ENCODE measurements around the gene RBM15.

RBM15 gene

GRCh38 chr1:110319332-110320167 lies 19.6 kb upstream of the RBM15 start:
- DNase-seq (ENCODE audit: insufficient read length, low spot score) (no peak), FAIRE-seq (no peak)
- TF ChIP-seq POLR2A (IDR thresholded peaks at IDR 0.05; ENCODE audit: low read depth, low read length) (no peak), PAX5 (IDR thresholded peaks at IDR 0.05; ENCODE audit: insufficient read depth, low read length, severe bottlenecking) (no peak), POU2F2 (IDR thresholded peaks at IDR 0.05; ENCODE audit: low read depth, low read length) (no peak), SPI1 (IDR thresholded peaks at IDR 0.05; ENCODE audit: low read depth, low read length) (no peak), TAF1 (IDR thresholded peaks at IDR 0.05; ENCODE audit: low read depth, low read length) (no peak), POLR2AphosphoS5 (IDR thresholded peaks at IDR 0.05; ENCODE audit: low read depth, low read length) (no peak)

- FAIRE-seq: no peak
These were observed 19.0 kb upstream of the RBM15 start for GRCh38 chr1:110320168-110320518.

GRCh38 chr1:110321045-110321444 lies 18.1 kb upstream of the RBM15 start:
- no peak for FAIRE-seq
- TF ChIP-seq POLR2A (IDR thresholded peaks at IDR 0.05; ENCODE audit: low read depth, low read length): no peak
- no peak for TF ChIP-seq TAF1 (IDR thresholded peaks at IDR 0.05; ENCODE audit: low read depth, low read length)
- TF ChIP-seq PAX5 (IDR thresholded peaks at IDR 0.05; ENCODE audit: insufficient read depth, low read length, severe bottlenecking): no peak
- no peak for TF ChIP-seq SPI1 (IDR thresholded peaks at IDR 0.05; ENCODE audit: low read depth, low read length)
- no peak for TF ChIP-seq POLR2AphosphoS5 (IDR thresholded peaks at IDR 0.05; ENCODE audit: low read depth, low read length)
- TF ChIP-seq POU2F2 (IDR thresholded peaks at IDR 0.05; ENCODE audit: low read depth, low read length): no peak
- no peak for DNase-seq (ENCODE audit: insufficient read length, low spot score)

More at GRCh38 chr1:110320168-110320518, 19.0 kb upstream of the RBM15 start:
- no peak for TF ChIP-seq SPI1 (IDR thresholded peaks at IDR 0.05; ENCODE audit: low read depth, low read length)
- TF ChIP-seq PAX5 (IDR thresholded peaks at IDR 0.05; ENCODE audit: insufficient read depth, low read length, severe bottlenecking): no peak
- TF ChIP-seq POLR2A (IDR thresholded peaks at IDR 0.05; ENCODE audit: low read depth, low read length): no peak
- TF ChIP-seq TAF1 (IDR thresholded peaks at IDR 0.05; ENCODE audit: low read depth, low read length): no peak
- no peak for TF ChIP-seq POLR2AphosphoS5 (IDR thresholded peaks at IDR 0.05; ENCODE audit: low read depth, low read length)
- no peak for TF ChIP-seq POU2F2 (IDR thresholded peaks at IDR 0.05; ENCODE audit: low read depth, low read length)
- no peak for DNase-seq (ENCODE audit: insufficient read length, low spot score)

- DNase-seq (ENCODE audit: insufficient read length, low spot score) (no peak), FAIRE-seq (no peak)
- no peak for TF ChIP-seq TAF1 (IDR thresholded peaks at IDR 0.05; ENCODE audit: low read depth, low read length)
- TF ChIP-seq POLR2A (IDR thresholded peaks at IDR 0.05; ENCODE audit: low read depth, low read length): no peak
- TF ChIP-seq POU2F2 (IDR thresholded peaks at IDR 0.05; ENCODE audit: low read depth, low read length): no peak
- TF ChIP-seq POLR2AphosphoS5 (IDR thresholded peaks at IDR 0.05; ENCODE audit: low read depth, low read length): no peak
- no peak for TF ChIP-seq SPI1 (IDR thresholded peaks at IDR 0.05; ENCODE audit: low read depth, low read length)
- no peak for TF ChIP-seq PAX5 (IDR thresholded peaks at IDR 0.05; ENCODE audit: insufficient read depth, low read length, severe bottlenecking)
These were observed 17.3 kb upstream of the RBM15 start for GRCh38 chr1:110321846-110322245.

- FAIRE-seq (no peak), DNase-seq (ENCODE audit: insufficient read length, low spot score) (no peak)
- TF ChIP-seq POLR2A (IDR thresholded peaks at IDR 0.05; ENCODE audit: low read depth, low read length): no peak
- TF ChIP-seq TAF1 (IDR thresholded peaks at IDR 0.05; ENCODE audit: low read depth, low read length): no peak
- TF ChIP-seq POU2F2 (IDR thresholded peaks at IDR 0.05; ENCODE audit: low read depth, low read length): no peak
- TF ChIP-seq POLR2AphosphoS5 (IDR thresholded peaks at IDR 0.05; ENCODE audit: low read depth, low read length): no peak
- TF ChIP-seq SPI1 (IDR thresholded peaks at IDR 0.05; ENCODE audit: low read depth, low read length): no peak
These were observed 14.5 kb upstream of the RBM15 start for GRCh38 chr1:110324667-110325066.

DNA sequence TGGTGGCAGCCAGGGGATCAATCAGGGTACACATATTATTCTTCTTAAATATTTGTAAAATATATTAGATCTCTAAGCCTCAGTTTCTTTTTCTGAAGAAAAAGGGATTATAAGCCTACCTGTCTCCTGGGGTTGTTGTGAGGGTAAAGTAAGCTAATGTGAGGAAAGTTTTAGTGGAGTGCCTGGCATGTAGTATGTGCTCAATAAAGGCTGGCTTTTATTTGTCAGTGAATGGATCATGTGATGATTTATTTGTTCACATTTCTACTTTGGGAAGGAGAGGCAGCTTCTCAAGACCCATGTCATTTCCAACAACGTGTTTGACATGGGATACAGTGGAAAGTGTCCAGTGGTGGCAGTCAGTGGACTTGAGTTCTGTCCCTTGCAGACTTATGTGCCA lies 12.4 kb upstream of the RBM15 start:
- TF ChIP-seq SPI1 (IDR thresholded peaks at IDR 0.05; ENCODE audit: low read depth, low read length) (no peak), PAX5 (IDR thresholded peaks at IDR 0.05; ENCODE audit: insufficient read depth, low read length, severe bottlenecking) (no peak), POLR2AphosphoS5 (IDR thresholded peaks at IDR 0.05; ENCODE audit: low read depth, low read length) (no peak), POLR2A (IDR thresholded peaks at IDR 0.05; ENCODE audit: low read depth, low read length) (no peak), POU2F2 (IDR thresholded peaks at IDR 0.05; ENCODE audit: low read depth, low read length) (no peak), TAF1 (IDR thresholded peaks at IDR 0.05; ENCODE audit: low read depth, low read length) (no peak)
- FAIRE-seq (no peak), DNase-seq (ENCODE audit: insufficient read length, low spot score) (no peak)

- TF ChIP-seq POLR2A (IDR thresholded peaks at IDR 0.05; ENCODE audit: low read depth, low read length) (no peak), SPI1 (IDR thresholded peaks at IDR 0.05; ENCODE audit: low read depth, low read length) (no peak), TAF1 (IDR thresholded peaks at IDR 0.05; ENCODE audit: low read depth, low read length) (no peak)
- DNase-seq (ENCODE audit: insufficient read length, low spot score) (no peak), FAIRE-seq (no peak)
These were observed 10.9 kb upstream of the RBM15 start for GRCh38 chr1:110328274-110328673.

DNA sequence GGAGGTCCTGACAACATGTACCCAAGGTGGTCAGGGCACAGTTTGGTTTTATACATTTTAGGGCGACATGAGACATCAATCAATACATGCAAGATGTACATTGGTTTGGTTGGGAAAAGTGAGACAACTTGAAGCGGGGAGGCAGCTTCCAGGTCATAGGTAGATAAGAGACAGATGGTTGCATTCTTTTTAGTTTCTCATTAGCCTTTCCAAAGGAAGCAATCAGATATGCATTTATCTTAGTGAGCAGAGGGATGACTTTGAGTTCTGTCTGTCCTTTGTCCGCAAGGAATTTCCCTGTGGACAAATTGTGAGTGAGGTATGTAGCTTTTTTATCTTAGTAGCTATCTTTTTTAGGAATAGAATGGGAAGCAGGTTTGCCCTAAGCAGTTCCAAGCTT lies 10.5 kb upstream of the RBM15 start:
- TF ChIP-seq POLR2A (IDR thresholded peaks at IDR 0.05; ENCODE audit: low read depth, low read length) (no peak), SPI1 (IDR thresholded peaks at IDR 0.05; ENCODE audit: low read depth, low read length) (no peak), POU2F2 (IDR thresholded peaks at IDR 0.05; ENCODE audit: low read depth, low read length) (no peak), POLR2AphosphoS5 (IDR thresholded peaks at IDR 0.05; ENCODE audit: low read depth, low read length) (no peak), TAF1 (IDR thresholded peaks at IDR 0.05; ENCODE audit: low read depth, low read length) (no peak), PAX5 (IDR thresholded peaks at IDR 0.05; ENCODE audit: insufficient read depth, low read length, severe bottlenecking) (no peak)
- no peak for DNase-seq (ENCODE audit: insufficient read length, low spot score)
- FAIRE-seq: no peak

GRCh38 chr1:110335265-110335664 lies 3.9 kb upstream of the RBM15 start:
- FAIRE-seq: no peak
- no peak for DNase-seq (ENCODE audit: insufficient read length, low spot score)
- TF ChIP-seq PAX5 (IDR thresholded peaks at IDR 0.05; ENCODE audit: insufficient read depth, low read length, severe bottlenecking) (no peak), SPI1 (IDR thresholded peaks at IDR 0.05; ENCODE audit: low read depth, low read length) (no peak), POLR2A (IDR thresholded peaks at IDR 0.05; ENCODE audit: low read depth, low read length) (no peak), POLR2AphosphoS5 (IDR thresholded peaks at IDR 0.05; ENCODE audit: low read depth, low read length) (no peak), TAF1 (IDR thresholded peaks at IDR 0.05; ENCODE audit: low read depth, low read length) (no peak), POU2F2 (IDR thresholded peaks at IDR 0.05; ENCODE audit: low read depth, low read length) (no peak)
